ENCODE results near the gene SLC44A4.
A peak's percentile ranks its signal among the peaks of the same experiment; 100 is the strongest.

Gene SLC44A4

GRCh38 chr6:31888276-31889258, 9.8 kb upstream of the SLC44A4 start:
- peaks cover 28 to 80% of the 10 kb centered on the region in 2 donors for H3K36me3 ChIP-seq (ENCODE audit: control insufficient read depth in 1 of 2, insufficient read depth in 2 of 2, low read length in 2 of 2)
- H3K9me3 ChIP-seq (ENCODE audit: control insufficient read depth in 1 of 2, low read length in 2 of 2), result no peaks in the 10 kb centered on the region
- no peaks in the 10 kb centered on the region for H3K27me3 ChIP-seq (ENCODE audit: low read depth, low read length)
- no peaks in the 10 kb centered on the region for H3K4me1 ChIP-seq (ENCODE audit: control insufficient read depth in 1 of 2, insufficient read depth in 2 of 2, low read length in 2 of 2)
- H3K27ac ChIP-seq (ENCODE audit: low read length), result no peak overlapping the region
- H3K4me3 ChIP-seq (ENCODE audit: low read depth in 1 of 2, low read length in 2 of 2), result no peak overlapping the region

- Histone ChIP-seq H3K36me3 (ENCODE audit: control insufficient read depth in 1 of 2, insufficient read depth in 2 of 2, low read length in 2 of 2) (peaks cover 20 to 80% of the 10 kb centered on the region in 2 donors), H3K4me1 (ENCODE audit: control insufficient read depth in 1 of 2, insufficient read depth in 2 of 2, low read length in 2 of 2) (no peaks in the 10 kb centered on the region), H3K4me3 (ENCODE audit: low read depth in 1 of 2, low read length in 2 of 2) (no peak overlapping the region), H3K27me3 (ENCODE audit: low read depth, low read length) (no peaks in the 10 kb centered on the region), H3K27ac (ENCODE audit: low read length) (no peak overlapping the region), H3K9me3 (ENCODE audit: control insufficient read depth in 1 of 2, low read length in 2 of 2) (no peaks in the 10 kb centered on the region)
Measured at GRCh38 chr6:31887173-31888007, 8.6 kb upstream of the SLC44A4 start.

- H3K4me1 ChIP-seq (ENCODE audit: control insufficient read depth in 1 of 2, insufficient read depth in 2 of 2, low read length in 2 of 2), result no peaks in the 10 kb centered on the region
- no peak overlapping the region for H3K27ac ChIP-seq (ENCODE audit: low read length)
- H3K27me3 ChIP-seq (ENCODE audit: low read depth, low read length), result no peaks in the 10 kb centered on the region
- H3K4me3 ChIP-seq (ENCODE audit: low read depth in 1 of 2, low read length in 2 of 2), result no peak overlapping the region
- H3K36me3 ChIP-seq (ENCODE audit: control insufficient read depth in 1 of 2, insufficient read depth in 2 of 2, low read length in 2 of 2), result peaks cover 25 to 80% of the 10 kb centered on the region in 2 donors
- no peaks in the 10 kb centered on the region for H3K9me3 ChIP-seq (ENCODE audit: control insufficient read depth in 1 of 2, low read length in 2 of 2)
Measured at GRCh38 chr6:31886541-31886991, 7.8 kb upstream of the SLC44A4 start.

DNA sequence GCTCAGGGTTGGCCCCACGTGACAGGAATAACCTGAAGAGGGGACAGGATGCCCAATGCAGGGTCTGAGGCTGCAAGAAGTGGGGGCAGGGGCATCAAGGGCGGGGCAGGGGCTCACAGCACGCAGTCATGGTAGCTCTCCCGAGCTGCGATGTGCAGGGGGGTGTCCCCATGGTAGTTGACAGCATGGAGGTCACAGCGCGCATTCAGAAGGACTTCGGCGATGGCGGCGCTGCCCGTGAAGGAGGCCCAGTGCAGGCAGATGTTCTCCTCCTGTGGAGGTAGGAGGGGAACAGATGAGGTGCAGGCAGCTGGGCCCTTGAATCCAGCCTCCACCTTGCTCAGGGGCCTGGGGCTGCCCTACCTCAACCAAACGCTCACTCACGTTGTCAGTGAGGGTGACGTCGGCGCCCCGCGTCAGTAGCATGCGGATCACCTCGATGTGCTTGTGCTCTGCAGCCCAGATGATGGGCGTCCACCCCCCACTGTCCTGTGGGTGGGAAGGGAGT, 5.8 kb upstream of the SLC44A4 start:
- Histone ChIP-seq H3K27me3 (ENCODE audit: low read depth, low read length) (no peaks in the 10 kb centered on the region), H3K27ac (ENCODE audit: low read length) (no peak overlapping the region), H3K4me1 (ENCODE audit: control insufficient read depth in 1 of 2, insufficient read depth in 2 of 2, low read length in 2 of 2) (no peaks in the 10 kb centered on the region), H3K4me3 (ENCODE audit: low read depth in 1 of 2, low read length in 2 of 2) (no peak overlapping the region), H3K36me3 (ENCODE audit: control insufficient read depth in 1 of 2, insufficient read depth in 2 of 2, low read length in 2 of 2) (peaks cover 43 to 96% of the 10 kb centered on the region in 2 donors), H3K9me3 (ENCODE audit: control insufficient read depth in 1 of 2, low read length in 2 of 2) (no peaks in the 10 kb centered on the region)

GRCh38 chr6:31883676-31884075, 4.9 kb upstream of the SLC44A4 start:
- Histone ChIP-seq H3K36me3 (ENCODE audit: control insufficient read depth in 1 of 2, insufficient read depth in 2 of 2, low read length in 2 of 2) (peaks cover 43 to 88% of the 10 kb centered on the region in 2 donors), H3K27me3 (ENCODE audit: low read depth, low read length) (no peaks in the 10 kb centered on the region), H3K27ac (ENCODE audit: low read length) (no peak overlapping the region), H3K9me3 (ENCODE audit: control insufficient read depth in 1 of 2, low read length in 2 of 2) (no peaks in the 10 kb centered on the region), H3K4me3 (ENCODE audit: low read depth in 1 of 2, low read length in 2 of 2) (no peak overlapping the region), H3K4me1 (ENCODE audit: control insufficient read depth in 1 of 2, insufficient read depth in 2 of 2, low read length in 2 of 2) (no peaks in the 10 kb centered on the region)

DNA sequence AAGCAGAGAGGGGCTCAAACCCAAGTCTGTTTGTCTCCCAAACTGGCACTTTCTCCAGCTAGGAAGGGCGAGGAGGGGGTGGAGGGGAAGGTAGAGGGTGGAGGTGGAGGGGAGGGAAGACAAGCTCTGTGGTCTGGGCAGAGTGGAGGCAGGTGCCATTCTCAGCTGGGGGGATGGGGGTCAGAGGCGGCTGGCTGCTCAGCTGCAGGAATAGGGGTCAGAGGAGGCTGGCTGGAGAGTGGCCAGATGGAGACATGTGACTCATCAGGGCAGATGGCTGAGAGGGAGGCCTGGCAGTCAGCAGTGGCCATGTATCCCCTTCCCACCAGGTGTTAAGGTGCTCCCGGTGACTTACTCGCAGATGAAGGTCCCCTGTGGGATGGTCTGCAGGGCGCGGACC, 3.5 kb upstream of the SLC44A4 start:
- Histone ChIP-seq H3K36me3 (ENCODE audit: control insufficient read depth in 1 of 2, insufficient read depth in 2 of 2, low read length in 2 of 2) (peaks cover 35 to 75% of the 10 kb centered on the region in 2 donors), H3K27me3 (ENCODE audit: low read depth, low read length) (no peaks in the 10 kb centered on the region), H3K4me1 (ENCODE audit: control insufficient read depth in 1 of 2, insufficient read depth in 2 of 2, low read length in 2 of 2) (no peaks in the 10 kb centered on the region), H3K27ac (ENCODE audit: low read length) (no peak overlapping the region), H3K9me3 (ENCODE audit: control insufficient read depth in 1 of 2, low read length in 2 of 2) (no peaks in the 10 kb centered on the region), H3K4me3 (ENCODE audit: low read depth in 1 of 2, low read length in 2 of 2) (no peak overlapping the region)

DNA sequence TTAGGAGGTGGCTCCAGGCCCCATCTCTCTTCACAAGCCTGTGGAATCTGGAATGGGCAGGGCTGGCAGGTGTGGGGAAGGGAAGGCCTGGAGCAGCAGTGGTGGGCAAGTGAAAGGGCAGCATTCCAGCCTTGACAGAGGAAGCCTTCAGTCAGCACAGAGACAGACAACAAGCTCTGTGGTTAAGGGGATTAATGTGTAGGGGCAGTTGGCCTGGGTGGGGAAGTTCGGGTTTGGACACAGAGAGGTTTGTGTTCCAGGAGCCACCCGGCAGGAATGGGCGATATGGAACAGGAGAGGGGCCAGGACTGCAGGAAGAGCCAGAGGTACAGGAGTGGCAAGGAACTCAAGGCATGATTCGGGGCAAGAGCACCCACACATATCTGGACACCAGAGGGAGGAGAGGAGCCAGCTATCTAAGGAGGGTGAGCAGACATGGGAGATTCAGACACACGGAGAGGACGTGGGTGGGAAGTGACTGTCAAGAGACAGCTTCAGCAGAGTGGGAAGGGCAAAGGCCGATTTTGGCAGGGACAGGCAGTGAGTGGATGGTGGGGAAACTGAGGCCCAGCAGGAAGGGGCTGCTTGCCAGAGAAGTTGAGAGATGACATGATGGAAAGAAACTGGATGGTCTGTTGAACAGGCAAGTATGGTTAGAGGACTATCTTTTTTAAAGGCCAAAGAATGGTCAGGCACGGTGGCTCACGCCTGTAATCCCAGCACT, 2.5 kb upstream of the SLC44A4 start:
- no peak overlapping the region for H3K4me3 ChIP-seq (ENCODE audit: low read depth in 1 of 2, low read length in 2 of 2)
- no peak overlapping the region for H3K27ac ChIP-seq (ENCODE audit: low read length)
- H3K36me3 ChIP-seq (ENCODE audit: control insufficient read depth in 1 of 2, insufficient read depth in 2 of 2, low read length in 2 of 2), result peaks cover 30 to 65% of the 10 kb centered on the region in 2 donors
- no peaks in the 10 kb centered on the region for H3K9me3 ChIP-seq (ENCODE audit: control insufficient read depth in 1 of 2, low read length in 2 of 2)
- no peaks in the 10 kb centered on the region for H3K27me3 ChIP-seq (ENCODE audit: low read depth, low read length)
- no peaks in the 10 kb centered on the region for H3K4me1 ChIP-seq (ENCODE audit: control insufficient read depth in 1 of 2, insufficient read depth in 2 of 2, low read length in 2 of 2)

- H3K9me3 ChIP-seq (ENCODE audit: control insufficient read depth in 1 of 2, low read length in 2 of 2), result no peaks in the 10 kb centered on the region
- no peak overlapping the region for H3K27ac ChIP-seq (ENCODE audit: low read length)
- H3K4me1 ChIP-seq (ENCODE audit: control insufficient read depth in 1 of 2, insufficient read depth in 2 of 2, low read length in 2 of 2), result no peaks in the 10 kb centered on the region
- no peaks in the 10 kb centered on the region for H3K27me3 ChIP-seq (ENCODE audit: low read depth, low read length)
- no peak overlapping the region for H3K4me3 ChIP-seq (ENCODE audit: low read depth in 1 of 2, low read length in 2 of 2)
- H3K36me3 ChIP-seq (ENCODE audit: control insufficient read depth in 1 of 2, insufficient read depth in 2 of 2, low read length in 2 of 2), result peaks cover 30 to 59% of the 10 kb centered on the region in 2 donors
Measured at GRCh38 chr6:31880616-31881015, 1.8 kb upstream of the SLC44A4 start.

- no peak overlapping the region for H3K4me3 ChIP-seq (ENCODE audit: low read depth in 1 of 2, low read length in 2 of 2)
- H3K36me3 ChIP-seq (ENCODE audit: control insufficient read depth in 1 of 2, insufficient read depth in 2 of 2, low read length in 2 of 2), result peaks cover 30 to 52% of the 10 kb centered on the region in 2 donors
- no peak overlapping the region for H3K27ac ChIP-seq (ENCODE audit: low read length)
- no peaks in the 10 kb centered on the region for H3K9me3 ChIP-seq (ENCODE audit: control insufficient read depth in 1 of 2, low read length in 2 of 2)
- no peaks in the 10 kb centered on the region for H3K27me3 ChIP-seq (ENCODE audit: low read depth, low read length)
- no peaks in the 10 kb centered on the region for H3K4me1 ChIP-seq (ENCODE audit: control insufficient read depth in 1 of 2, insufficient read depth in 2 of 2, low read length in 2 of 2)
Measured at GRCh38 chr6:31879901-31880300, 1.1 kb upstream of the SLC44A4 start.

GRCh38 chr6:31879143-31879542, 346 bp upstream of the SLC44A4 start:
- H3K36me3 ChIP-seq (ENCODE audit: control insufficient read depth in 1 of 2, insufficient read depth in 2 of 2, low read length in 2 of 2), result peaks cover 24 to 45% of the 10 kb centered on the region in 2 donors
- peak overlapping the region; percentile 56 for H3K27ac ChIP-seq (ENCODE audit: low read length)

More at GRCh38 chr6:31879143-31879542, 346 bp upstream of the SLC44A4 start:
- Histone ChIP-seq H3K4me1 (ENCODE audit: control insufficient read depth in 1 of 2, insufficient read depth in 2 of 2, low read length in 2 of 2) (no peaks in the 10 kb centered on the region), H3K9me3 (ENCODE audit: control insufficient read depth in 1 of 2, low read length in 2 of 2) (no peaks in the 10 kb centered on the region), H3K4me3 (ENCODE audit: low read depth in 1 of 2, low read length in 2 of 2) (no peak overlapping the region), H3K27me3 (ENCODE audit: low read depth, low read length) (no peaks in the 10 kb centered on the region)
